GM18867 (cell line): ENCODE results near the gene AKAP4.

Experiments used
- ATAC-seq: cut with Tn5 transposase; IDR thresholded peaks from one replicate; pipeline ENCODE4 v1.9.1; 2021; ENCODE audit warnings: mild to moderate bottlenecking, moderate library complexity; ENCODE audit not compliant: unreplicated experiment

Gene AKAP4, protein sequence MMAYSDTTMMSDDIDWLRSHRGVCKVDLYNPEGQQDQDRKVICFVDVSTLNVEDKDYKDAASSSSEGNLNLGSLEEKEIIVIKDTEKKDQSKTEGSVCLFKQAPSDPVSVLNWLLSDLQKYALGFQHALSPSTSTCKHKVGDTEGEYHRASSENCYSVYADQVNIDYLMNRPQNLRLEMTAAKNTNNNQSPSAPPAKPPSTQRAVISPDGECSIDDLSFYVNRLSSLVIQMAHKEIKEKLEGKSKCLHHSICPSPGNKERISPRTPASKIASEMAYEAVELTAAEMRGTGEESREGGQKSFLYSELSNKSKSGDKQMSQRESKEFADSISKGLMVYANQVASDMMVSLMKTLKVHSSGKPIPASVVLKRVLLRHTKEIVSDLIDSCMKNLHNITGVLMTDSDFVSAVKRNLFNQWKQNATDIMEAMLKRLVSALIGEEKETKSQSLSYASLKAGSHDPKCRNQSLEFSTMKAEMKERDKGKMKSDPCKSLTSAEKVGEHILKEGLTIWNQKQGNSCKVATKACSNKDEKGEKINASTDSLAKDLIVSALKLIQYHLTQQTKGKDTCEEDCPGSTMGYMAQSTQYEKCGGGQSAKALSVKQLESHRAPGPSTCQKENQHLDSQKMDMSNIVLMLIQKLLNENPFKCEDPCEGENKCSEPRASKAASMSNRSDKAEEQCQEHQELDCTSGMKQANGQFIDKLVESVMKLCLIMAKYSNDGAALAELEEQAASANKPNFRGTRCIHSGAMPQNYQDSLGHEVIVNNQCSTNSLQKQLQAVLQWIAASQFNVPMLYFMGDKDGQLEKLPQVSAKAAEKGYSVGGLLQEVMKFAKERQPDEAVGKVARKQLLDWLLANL

DNA sequence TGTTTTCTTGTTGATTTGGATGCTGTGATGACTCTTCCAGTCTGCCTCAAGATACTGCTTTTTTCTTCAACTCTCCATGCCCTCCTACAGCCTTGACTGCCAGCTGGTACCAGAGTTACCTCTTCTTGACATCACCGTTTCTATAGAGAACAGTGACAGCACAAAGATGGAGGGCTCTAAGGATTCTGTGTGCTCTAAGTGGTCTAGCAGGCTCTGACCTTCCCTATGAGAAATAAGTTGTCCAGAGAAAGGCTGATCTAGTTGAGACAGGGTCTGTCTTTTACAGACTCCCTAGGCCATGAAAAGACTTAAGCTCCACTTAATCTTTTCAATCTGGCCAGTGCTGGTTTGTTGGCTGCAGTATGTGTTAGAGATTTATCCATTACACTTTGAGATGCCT lies at the start of gene AKAP4:
TSS of gene AKAP4 (minus strand) at position 101 of the 400 bp plus-strand sequence. CDS start 118 bp downstream, outside the sequence.
- ATAC-seq = no peak

DNA sequence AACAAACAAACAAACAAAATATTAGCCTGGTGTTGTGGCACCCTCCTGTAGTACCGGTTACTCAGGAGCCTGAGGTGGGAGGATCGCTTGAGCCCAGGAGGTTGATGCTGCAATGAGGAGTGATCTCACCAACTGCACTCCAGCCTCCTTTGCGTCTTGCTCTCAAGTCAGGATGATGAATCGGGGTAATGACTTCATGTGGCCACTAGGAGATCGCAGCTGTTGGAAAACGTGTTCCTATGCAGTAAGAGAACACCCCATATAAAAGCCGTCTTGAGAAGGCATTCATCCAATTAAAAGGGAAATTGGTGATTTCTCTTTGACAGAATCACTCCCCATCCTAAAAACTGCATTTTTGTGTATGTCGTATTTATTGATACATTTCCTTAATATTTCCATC lies 10.7 kb upstream of the AKAP4 start:
- ATAC-seq = peak; percentile 70

DNA sequence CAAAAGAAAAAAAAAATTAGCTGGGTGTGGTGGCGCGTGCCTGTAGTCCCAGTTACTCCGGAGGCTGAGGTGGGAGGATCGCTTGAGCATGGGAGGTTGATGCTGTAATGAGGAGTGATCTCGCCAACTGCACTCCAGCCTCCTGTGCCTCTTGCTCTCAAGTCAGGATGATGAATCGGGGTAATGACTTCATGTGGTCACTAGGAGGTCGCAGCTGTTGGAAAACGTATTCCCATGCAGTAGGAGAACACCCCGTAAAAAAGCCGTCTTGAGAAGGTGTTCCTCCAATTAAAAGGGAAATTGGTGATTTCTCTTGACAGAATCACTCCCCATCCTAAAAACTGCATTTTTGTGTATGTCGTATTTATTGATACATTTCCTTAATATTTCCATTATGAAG lies 5.9 kb upstream of the AKAP4 start:
- ATAC-seq = no peak

DNA sequence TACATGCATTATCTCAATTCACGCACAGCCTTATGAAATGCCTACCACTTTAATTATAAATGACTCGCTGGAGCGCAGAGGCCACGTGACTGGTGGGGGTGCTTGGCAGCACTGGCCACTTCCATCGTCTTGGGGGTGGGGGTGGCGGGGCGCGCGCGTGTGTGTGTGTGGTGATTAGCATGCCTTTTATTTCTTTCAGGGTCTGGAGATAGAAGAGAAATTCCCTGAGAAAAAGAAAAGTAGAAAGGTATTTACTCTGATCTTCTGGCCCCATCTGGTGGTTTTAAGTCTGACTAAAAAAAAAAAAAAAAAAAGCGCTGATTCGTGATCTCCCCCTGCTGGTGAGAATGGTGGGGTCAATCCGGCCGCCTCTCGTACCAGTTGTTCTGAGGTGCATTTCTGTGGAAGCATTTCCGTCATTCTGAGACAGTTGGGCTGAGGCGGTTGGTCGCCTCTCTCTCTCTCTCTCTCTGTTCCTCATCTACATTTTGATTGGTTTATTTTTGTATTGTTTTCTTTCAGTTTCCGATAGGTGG lies 3.6 kb upstream of the AKAP4 start, which contains the start of gene CCNB3:
TSS of gene CCNB3 (plus strand) at position 402 of the 536 bp plus-strand sequence. CDS start 80,399 bp downstream, outside the sequence.
- peak; percentile 98 for ATAC-seq

DNA sequence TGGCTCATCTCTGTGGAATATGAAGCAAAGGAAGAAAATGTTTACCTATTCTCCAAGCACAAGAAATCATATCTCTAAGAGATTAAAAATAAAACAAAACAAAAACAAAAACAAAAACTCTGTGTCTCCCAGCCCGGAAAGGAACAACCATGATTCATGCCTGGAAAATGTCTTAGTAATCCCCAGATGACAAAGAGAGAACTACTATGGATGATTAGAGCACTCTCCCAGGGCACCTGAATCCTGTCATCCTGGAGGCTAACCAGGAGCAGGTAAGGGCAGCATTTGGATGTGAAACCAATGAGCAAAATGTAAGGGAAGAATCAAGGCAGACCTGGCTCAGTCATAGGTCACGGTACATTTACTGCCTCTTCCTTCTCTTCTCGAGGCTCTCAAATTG lies 1.7 kb upstream of the AKAP4 start:
- ATAC-seq = no peak

DNA sequence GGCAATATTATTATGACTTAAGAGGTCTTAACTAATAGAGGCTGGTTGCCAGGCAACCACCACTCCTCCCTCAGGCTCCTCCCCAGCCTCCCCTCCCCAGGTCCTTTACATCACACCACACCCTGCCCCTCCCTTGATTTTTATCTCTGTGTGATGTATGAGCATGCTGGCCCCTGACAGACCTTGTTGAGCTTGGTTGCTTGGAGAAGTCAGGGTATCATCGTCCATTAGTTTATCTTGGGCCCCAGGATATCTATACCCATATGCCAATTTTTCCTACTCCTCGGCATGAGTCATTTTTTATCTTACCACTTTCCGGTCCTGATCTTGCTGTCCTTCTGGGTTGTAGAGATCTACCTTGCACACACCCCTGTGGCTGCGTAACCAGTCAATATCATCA lies 2.5 kb downstream of the AKAP4 start:
- no peak for ATAC-seq

DNA sequence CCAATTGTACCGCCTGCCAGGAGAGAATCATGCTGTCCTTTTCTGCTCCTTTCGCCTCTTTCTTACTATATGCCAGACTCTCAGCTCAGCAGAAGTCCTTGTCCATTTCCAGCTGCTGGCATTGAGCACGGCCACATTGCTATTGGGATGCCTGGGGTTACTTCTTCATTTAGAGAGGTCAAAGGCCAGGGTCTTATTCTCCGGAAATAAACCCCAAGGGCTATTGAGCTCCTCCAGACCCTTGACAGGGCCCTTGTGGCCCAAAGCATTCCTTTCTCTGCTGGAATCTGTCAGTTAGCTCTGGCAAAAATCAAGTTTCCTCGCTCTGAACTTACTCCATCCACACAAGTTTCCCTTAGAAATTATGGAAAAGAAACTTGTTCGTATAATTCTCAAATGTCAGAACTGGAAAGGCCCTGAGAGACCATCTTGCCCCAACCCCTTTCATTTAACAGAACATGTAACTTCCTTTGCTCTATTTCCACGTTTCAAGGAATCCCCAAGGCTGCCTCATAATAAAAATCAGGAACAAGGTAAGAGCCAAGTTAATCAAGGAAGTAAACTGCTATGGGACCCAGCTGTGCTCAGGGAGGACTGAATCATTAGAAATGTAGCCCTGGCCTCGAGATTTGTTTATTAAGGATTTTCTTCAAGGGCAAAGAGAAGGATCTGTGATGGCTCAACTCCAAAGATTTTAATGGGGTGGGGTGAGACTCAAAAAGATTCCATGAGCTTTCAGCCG lies 11.8 kb downstream of the AKAP4 start:
- no peak for ATAC-seq

DNA sequence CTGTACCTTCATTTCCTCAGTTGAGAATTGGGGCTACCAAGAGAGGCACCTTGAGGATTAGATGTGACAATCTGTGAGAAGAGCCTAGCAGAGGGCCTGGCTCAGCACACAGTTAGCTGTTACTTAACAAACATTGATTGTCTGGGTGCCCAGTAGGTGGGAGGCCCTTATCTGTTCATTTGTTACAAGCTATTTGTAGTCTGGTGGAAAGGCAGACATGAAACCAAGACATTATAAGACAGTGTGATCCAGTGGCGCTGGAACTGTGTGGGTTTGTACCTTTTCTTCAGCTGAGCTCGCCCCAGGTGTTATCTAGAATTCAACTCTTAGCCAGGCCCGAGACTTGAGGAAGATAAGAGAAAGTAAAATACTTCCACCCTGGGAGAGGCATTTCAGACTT lies 16.9 kb downstream of the AKAP4 start:
- no peak for ATAC-seq

DNA sequence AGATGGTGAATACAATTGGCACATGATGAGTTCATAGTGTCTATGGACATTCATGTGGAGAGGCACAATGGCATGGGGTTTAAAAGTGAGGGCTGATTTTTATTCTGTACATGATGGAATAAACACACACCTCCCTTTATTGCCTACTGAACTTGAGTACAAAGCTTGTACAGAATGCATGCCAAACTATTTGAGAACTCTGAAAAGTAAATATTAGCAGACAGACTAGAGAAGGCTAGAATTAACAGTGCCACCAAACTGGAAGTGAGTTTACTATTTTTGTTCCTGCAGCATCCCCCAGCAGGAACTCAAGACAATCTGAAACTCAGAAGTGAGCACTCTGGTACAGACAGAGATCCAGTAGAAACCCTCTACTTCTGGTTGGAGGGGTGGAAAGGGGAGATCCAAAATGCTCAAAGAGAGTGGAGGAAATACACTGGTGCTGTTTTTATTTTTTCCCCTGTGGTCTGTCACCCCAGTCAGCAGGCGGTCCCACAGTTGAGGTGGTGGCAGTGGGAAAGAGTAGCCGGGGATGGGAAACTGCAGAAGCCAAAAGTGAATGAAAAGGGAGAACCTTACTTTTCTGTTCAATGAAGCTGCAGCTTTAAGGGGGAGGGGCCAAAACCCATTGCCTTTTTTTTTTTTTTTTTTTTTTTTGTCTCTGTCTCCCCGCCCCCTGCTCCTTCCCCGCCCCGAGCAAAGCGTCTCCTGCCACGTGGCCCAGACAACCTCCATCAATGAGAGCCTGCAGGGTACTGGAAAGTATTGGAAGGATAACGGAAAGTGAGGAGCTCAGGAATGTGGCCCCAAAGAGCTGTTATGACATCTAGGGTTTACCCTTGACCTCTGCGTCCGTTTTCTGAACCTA lies 20.5 kb downstream of the AKAP4 start:
- ATAC-seq = no peak

DNA sequence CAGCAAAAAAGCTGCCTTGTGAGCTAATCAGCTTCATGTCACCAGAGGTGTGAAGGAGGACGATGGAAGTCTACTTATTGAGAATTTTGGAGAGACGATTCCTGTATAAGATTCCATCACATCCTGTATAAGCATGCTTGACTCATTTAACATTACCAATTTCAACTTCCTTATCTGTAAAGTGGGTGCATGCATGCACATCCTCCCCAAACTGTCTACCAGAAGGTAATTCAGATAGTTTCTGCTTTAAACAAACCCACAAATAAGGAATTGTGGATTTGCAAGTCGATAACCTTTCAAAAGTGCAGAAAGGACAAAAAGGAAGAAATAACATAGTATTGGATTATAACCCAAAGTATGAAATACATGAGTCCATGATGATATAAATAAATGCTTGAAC lies 31.1 kb downstream of the AKAP4 start:
- ATAC-seq = no peak

DNA sequence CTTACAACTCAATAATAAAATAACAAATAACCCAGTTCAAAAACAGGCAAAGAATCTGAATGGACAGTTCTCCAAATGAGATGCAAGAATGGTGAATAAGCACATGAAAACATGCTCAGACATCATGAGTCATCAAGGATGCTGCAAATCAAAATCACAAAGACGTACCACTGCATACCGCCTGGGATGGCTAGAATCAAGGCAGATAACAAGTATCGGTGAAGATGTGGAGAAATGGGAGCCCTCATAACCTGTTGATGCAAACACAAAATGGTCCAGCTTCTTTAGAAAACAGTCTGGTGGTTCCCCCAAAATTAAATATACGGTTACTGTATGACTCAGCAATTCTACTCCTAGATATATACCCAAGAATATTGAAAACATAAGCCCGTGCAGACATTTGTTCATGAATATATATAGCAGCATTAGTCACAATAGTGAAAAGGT lies 32.5 kb downstream of the AKAP4 start:
- peak; percentile 56 for ATAC-seq

DNA sequence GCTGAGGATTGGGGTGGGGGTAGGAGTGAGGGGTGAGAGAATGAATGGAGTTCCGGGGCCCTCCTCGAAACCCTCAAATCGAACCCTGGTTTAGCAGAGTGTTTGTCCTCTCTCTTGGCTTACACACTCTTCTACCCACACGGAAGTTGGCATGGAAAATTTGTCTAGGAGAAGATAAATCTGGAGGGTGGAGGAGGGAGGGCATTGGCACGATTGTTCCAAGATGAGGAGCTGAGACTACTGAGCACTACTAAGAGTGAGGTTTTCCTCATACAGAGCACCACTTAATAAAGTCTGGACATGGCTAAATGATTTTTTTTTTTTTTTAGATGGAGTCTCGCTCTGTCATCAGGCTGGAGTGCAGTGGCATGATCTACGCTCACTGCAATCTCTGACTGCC lies 33.4 kb downstream of the AKAP4 start:
- no peak for ATAC-seq

DNA sequence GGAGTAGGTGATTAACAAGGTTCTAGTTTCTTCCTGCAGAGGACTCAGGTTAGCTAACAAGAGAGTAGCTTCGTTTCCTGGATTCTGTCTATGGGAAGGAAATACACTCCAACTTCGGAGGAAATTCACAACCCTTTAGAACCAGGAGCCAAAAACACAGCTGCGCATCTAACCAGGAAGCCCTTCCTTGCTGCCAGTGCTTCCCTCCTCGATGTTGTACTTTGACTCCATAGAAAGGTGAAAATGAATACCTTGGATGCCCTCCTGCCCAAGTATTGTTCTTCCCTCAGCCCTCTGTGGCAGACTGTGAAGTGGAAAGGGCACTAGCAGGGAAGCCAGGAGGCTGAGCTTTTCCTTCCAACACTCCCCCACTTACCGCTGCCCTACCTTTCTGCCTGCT lies 35.1 kb downstream of the AKAP4 start:
- no peak for ATAC-seq

DNA sequence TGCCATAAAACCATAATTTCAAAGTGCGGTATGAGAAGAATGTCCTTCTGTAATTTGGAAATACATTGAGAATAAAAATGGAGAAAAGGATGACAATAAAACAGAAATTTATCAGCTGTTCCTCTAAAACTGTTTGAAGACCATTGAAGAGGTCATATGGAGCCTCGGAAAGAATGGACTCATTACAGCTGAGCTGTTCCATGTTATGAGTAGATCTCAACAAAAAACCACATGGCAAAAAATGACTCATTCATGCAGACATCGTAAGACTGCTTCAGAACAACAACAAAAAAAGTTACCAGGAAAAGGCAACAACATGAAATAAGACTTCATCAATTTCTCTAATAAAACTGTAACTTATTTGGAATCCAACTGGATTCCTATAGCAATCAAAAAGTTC lies 39.7 kb downstream of the AKAP4 start:
- no peak for ATAC-seq

DNA sequence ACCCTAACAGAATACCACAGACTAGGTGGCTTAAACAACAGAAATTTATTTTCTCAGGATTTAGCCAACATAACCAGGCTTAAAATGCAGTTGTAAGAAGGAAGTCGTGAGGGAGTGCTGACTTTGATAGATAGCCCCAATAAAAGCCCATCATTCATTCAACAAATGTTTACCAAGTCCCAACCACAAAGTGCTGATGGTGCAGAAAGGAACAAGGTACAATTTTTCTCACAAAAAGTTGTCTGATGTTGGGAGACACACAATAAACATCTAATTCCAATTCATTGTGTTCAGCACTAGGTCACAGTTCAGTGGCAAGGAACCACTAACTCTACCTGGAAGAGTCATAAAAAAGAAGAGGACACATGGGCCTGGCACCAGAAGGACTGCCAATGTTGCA lies 42.2 kb downstream of the AKAP4 start:
- no peak for ATAC-seq

DNA sequence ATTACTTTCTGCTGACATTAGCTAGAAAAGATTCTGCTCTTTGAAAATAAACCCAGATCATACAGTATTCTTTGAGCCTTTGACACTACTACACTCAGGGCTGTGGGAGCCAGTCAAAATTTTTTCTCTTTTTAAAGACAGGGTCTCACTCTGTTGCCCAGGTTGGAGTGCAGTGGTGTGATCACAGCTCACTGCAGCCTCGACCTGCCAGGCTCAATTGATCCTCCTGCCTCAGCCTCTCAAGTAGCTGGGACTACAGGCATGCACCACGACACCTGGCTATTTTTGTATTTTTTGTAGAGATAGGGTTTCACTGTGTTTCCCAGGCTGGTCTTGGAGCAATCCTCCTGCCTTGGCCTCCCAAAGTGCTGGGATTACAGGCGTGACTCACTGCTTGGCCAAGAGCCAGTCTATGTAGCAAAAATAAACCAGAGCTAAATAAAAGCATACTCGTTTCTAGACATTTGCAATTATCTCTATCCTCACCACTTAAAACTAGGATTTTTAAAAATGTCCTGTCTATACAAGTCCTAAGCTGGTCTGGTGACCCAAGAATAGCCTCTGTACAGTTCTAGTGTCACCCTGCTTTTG lies 43.2 kb downstream of the AKAP4 start:
- ATAC-seq = no peak

DNA sequence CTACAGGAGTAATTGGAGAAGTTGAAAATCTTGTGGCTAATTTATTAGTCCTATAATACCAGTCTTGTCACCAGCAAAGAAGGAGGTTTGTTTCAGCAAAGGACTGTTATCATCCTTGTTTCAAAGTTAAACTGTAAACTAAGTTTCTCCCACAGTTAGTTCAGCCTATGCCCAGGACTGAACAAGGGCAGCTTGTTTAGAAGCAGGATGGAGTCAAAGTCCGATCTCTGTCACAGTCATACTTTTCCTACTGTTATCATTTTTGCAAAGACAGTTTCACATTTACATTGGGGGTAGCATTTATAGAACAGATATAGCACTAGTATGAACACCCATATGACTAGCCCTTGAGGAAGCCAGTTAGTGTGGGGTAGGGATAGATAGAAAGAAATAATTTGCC lies 46.4 kb downstream of the AKAP4 start:
- ATAC-seq = no peak

DNA sequence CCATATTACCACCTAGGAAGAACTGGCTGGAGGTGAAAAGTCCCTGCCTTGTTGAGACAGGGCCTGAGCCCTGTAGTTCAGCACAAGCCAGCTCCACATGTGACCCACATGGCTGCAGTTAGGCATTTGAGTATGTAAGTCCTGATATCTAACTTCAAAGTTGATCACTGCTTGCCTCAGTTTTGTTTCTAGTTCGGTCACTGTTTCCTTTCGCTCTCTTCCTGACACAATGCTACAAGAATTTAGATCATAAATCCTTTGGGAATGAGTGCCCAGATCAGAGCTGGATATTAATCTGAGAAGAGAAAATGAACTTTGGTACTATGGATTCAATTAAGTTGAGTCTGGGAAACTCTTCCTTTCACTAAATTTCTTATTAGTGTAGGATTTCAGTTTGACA lies 48.4 kb downstream of the AKAP4 start:
- ATAC-seq = no peak

DNA sequence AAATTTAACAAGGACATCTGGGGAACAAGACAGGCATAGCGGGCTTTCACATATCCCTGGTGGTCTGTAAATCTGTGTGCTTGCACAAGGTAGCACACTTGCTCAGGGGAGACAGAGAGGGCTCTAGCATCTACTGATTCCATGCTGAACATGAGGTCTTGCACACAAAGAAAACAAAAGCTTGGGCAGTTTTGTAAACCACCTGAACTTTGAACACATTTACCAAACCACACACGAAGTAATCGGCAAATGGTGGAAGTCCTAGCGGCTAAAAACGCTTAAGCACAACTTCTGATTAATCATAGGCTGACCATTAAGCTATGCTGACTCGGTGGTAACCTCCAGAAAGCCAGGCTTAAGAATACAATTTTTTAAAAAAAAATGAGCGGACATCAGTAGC lies 52.8 kb downstream of the AKAP4 start:
- no peak for ATAC-seq
